WTC11 (cell line): ENCODE measurements around the gene GJD4. TPM values are rescaled to one million over a fixed set of nuclear protein-coding genes. Genes with fewer than 3 reads are reported as not detected.
A peak's percentile ranks its signal among the peaks of the same experiment; 100 is the strongest.

Experiments used
- ATAC-seq: fragments of 200-7000 bp; cut with Tn5 transposase; 2 replicates; pipeline ENCODE4 v1.10.0; 2021; ENCODE audit warnings: mild to moderate bottlenecking, moderate library complexity
- CTCF ChIA-PET: fragments of 300-600 bp; sonication (Branson Sonifier 250); formaldehyde crosslinking; loops from one replicate; lab custom pipeline; 2021; ENCODE audit warnings: antibody characterized with exemption; lab: Charles Lee
- POLR2A ChIA-PET: fragments of 350-600 bp; sonication (Branson Sonifier 250); formaldehyde crosslinking; loops from one replicate; lab custom pipeline; 2021; ENCODE audit warnings: antibody characterized with exemption; lab: Charles Lee
- DNase-seq: peaks from one replicate; pipeline ENCODE4 v3.0.0; 2021; ENCODE audit warnings: low spot score
- H3K27ac Mint-ChIP-seq: 2 replicates; pipeline ENCODE4 v1.8.0; 2021; ENCODE audit warnings: mixed read lengths
- H3K27me3 Mint-ChIP-seq: 2 replicates; pipeline ENCODE4 v1.8.0; 2021; ENCODE audit warnings: low read depth, mild to moderate bottlenecking, moderate library complexity, mixed read lengths
- H3K36me3 Mint-ChIP-seq: 2 replicates; pipeline ENCODE4 v1.8.0; 2021; ENCODE audit warnings: mixed read lengths
- H3K4me1 Mint-ChIP-seq: 2 replicates; pipeline ENCODE4 v1.8.0; 2022; ENCODE audit warnings: mixed read lengths
- H3K4me3 Mint-ChIP-seq: 2 replicates; pipeline ENCODE4 v1.8.0; 2021; ENCODE audit warnings: mild to moderate bottlenecking, moderate library complexity, mixed read lengths
- H3K9me3 Mint-ChIP-seq: 2 replicates; pipeline ENCODE4 v1.8.0; 2021; ENCODE audit warnings: mixed read lengths
- AR ChIP-seq: fragments of 250-450 bp; sonication (Bioruptor Pico); IDR thresholded peaks from 2 replicates; pipeline ENCODE4 v1.9.0; 2021; ENCODE audit warnings: mild to moderate bottlenecking
- ATF1 ChIP-seq: sonication (generic); formaldehyde crosslinking; IDR thresholded peaks from 2 replicates; pipeline ENCODE4 v1.8.1; 2023; ENCODE audit warnings: mild to moderate bottlenecking, moderate library complexity, missing genetic modification reagents
- CREB1 ChIP-seq: sonication (generic); formaldehyde crosslinking; IDR thresholded peaks from 2 replicates; pipeline ENCODE4 v1.8.0; 2023; ENCODE audit warnings: mild to moderate bottlenecking, missing genetic modification reagents
- E2F1 ChIP-seq: sonication (generic); formaldehyde crosslinking; IDR thresholded peaks from 2 replicates; pipeline ENCODE4 v1.8.0; 2022; ENCODE audit warnings: mild to moderate bottlenecking, missing genetic modification reagents
- E2F4 ChIP-seq: sonication (generic); formaldehyde crosslinking; IDR thresholded peaks from 2 replicates; pipeline ENCODE4 v1.8.1; 2022; ENCODE audit warnings: low read depth, mild to moderate bottlenecking, moderate library complexity, missing genetic modification reagents, borderline replicate concordance
- ERG ChIP-seq: fragments of 250-450 bp; sonication (Bioruptor Pico); IDR thresholded peaks from 2 replicates; pipeline ENCODE4 v1.8.0; 2021; ENCODE audit warnings: mild to moderate bottlenecking
- HMGA2 ChIP-seq: fragments of 250-450 bp; sonication (Bioruptor Pico); IDR thresholded peaks from 2 replicates; pipeline ENCODE4 v1.4.0; 2021; ENCODE audit warnings: mild to moderate bottlenecking, moderate library complexity
- IRF1 ChIP-seq: sonication (generic); formaldehyde crosslinking; IDR thresholded peaks from 2 replicates; pipeline ENCODE4 v1.8.0; 2023; ENCODE audit warnings: missing genetic modification reagents
- IRF2 ChIP-seq: sonication (generic); formaldehyde crosslinking; IDR thresholded peaks from 2 replicates; pipeline ENCODE4 v1.8.0; 2022; ENCODE audit warnings: low read depth, missing genetic modification reagents, borderline replicate concordance
- MYBL2 ChIP-seq: sonication (generic); formaldehyde crosslinking; IDR thresholded peaks from 2 replicates; pipeline ENCODE4 v1.8.1; 2023; ENCODE audit warnings: mild to moderate bottlenecking, moderate library complexity, missing genetic modification reagents
- NFYB ChIP-seq: sonication (generic); formaldehyde crosslinking; conservative IDR thresholded peaks from 2 replicates; pipeline ENCODE4 v1.8.0; 2022; ENCODE audit warnings: low read depth, missing genetic modification reagents
- PRDM15 ChIP-seq: sonication (generic); formaldehyde crosslinking; IDR thresholded peaks from 2 replicates; pipeline ENCODE4 v1.8.0; 2022; ENCODE audit warnings: missing genetic modification reagents
- SMAD4 ChIP-seq: sonication (generic); formaldehyde crosslinking; IDR thresholded peaks from 2 replicates; pipeline ENCODE4 v1.8.0; 2022; ENCODE audit warnings: mild to moderate bottlenecking, missing genetic modification reagents
- SP1 ChIP-seq: sonication (generic); formaldehyde crosslinking; conservative IDR thresholded peaks from 2 replicates; pipeline ENCODE4 v1.8.1; 2022; ENCODE audit warnings: missing genetic modification reagents
- STAT6 ChIP-seq: sonication (generic); formaldehyde crosslinking; conservative IDR thresholded peaks from 2 replicates; pipeline ENCODE4 v1.8.1; 2023; ENCODE audit warnings: mild to moderate bottlenecking, low read depth, missing genetic modification reagents, moderate library complexity
- TCF7 ChIP-seq: sonication (generic); formaldehyde crosslinking; IDR thresholded peaks from 2 replicates; pipeline ENCODE4 v1.8.0; 2022; ENCODE audit warnings: mild to moderate bottlenecking, low read depth, missing genetic modification reagents, moderate library complexity
- ZNF121 ChIP-seq: sonication (generic); formaldehyde crosslinking; IDR thresholded peaks from 2 replicates; pipeline ENCODE4 v1.8.0; 2023; ENCODE audit warnings: missing genetic modification reagents
- ZNF317 ChIP-seq: sonication (generic); formaldehyde crosslinking; IDR thresholded peaks from 2 replicates; pipeline ENCODE4 v1.8.1; 2023; ENCODE audit warnings: low read depth, mild to moderate bottlenecking, moderate library complexity, missing genetic modification reagents, borderline replicate concordance
- ZNF396 ChIP-seq: fragments of 250-450 bp; sonication (Bioruptor Pico); IDR thresholded peaks from 2 replicates; pipeline ENCODE4 v1.8.0; 2021; ENCODE audit warnings: mild to moderate bottlenecking, moderate library complexity, borderline replicate concordance
- ZNF423 ChIP-seq: fragments of 250-450 bp; sonication (Bioruptor Pico); IDR thresholded peaks from 2 replicates; pipeline ENCODE4 v2.1.2; 2022; ENCODE audit warnings: mild to moderate bottlenecking, moderate library complexity
- total RNA-seq: library from RNA; stranded (reverse); gene quantifications from 3 replicates; pipeline ENCODE4 v1.2.3, GENCODE V29; 2021

GJD4 gene
- total RNA-seq, 1 experiment from 2014 or later: not detected

GRCh38 chr10:35575640-35576039 is 29.5 kb upstream of the GJD4 start (continued):
- TF ChIP-seq IRF1 (no peak), ZNF396 (CRISPR knock-in tag) (no peak), SMAD4 (no peak), ATF1 (no peak), E2F4 (CRISPR knock-in tag) (no peak), ERG (CRISPR knock-in tag) (no peak), E2F1 (CRISPR knock-in tag) (no peak), AR (CRISPR knock-in tag) (no peak), ZNF317 (no peak)

GRCh38 chr10:35576730-35577129 is 28.4 kb upstream of the GJD4 start:
- peaks cover 4% of the 10 kb centered on the region; the same call in 1 of the 2 replicates for H3K27me3 Mint-ChIP-seq
- TF ChIP-seq ZNF121 (CRISPR knock-in tag): peak; percentile 42; the same call in 1 of the 2 replicates
- TF ChIP-seq SP1 (CRISPR knock-in tag): no peak
- CTCF ChIA-PET: no interaction called here
- no peak for DNase-seq
- POLR2A ChIA-PET: no interaction called here
- no peak overlapping the region for H3K4me3 Mint-ChIP-seq
- peaks cover 14% of the 10 kb centered on the region for H3K4me1 Mint-ChIP-seq
- H3K9me3 Mint-ChIP-seq: peaks cover 8% of the 10 kb centered on the region
- no peak overlapping the region for H3K27ac Mint-ChIP-seq
- peaks cover 3% of the 10 kb centered on the region for H3K36me3 Mint-ChIP-seq
- no peak for ATAC-seq

GRCh38 chr10:35577926-35578617 is 27.1 kb upstream of the GJD4 start:
- DNase-seq: no peak
- CTCF ChIA-PET: interaction anchor here (1.5 kb wide), 1 partner anchor 12 kb away, joined by 3 read pairs; no protein-coding TSS in a partner anchor
- H3K27ac Mint-ChIP-seq: no peak overlapping the region
- H3K4me1 Mint-ChIP-seq: peaks cover 14% of the 10 kb centered on the region
- POLR2A ChIA-PET: no interaction called here
- peaks cover 3% of the 10 kb centered on the region for H3K36me3 Mint-ChIP-seq
- H3K9me3 Mint-ChIP-seq: peaks cover 8% of the 10 kb centered on the region
- H3K4me3 Mint-ChIP-seq: no peak overlapping the region
- ATAC-seq: no peak
- peaks cover 4% of the 10 kb centered on the region; the same call in 1 of the 2 replicates for H3K27me3 Mint-ChIP-seq
- TF ChIP-seq IRF2 (CRISPR knock-in tag): no peak
- no peak for TF ChIP-seq HMGA2 (CRISPR knock-in tag)
- no peak for TF ChIP-seq NFYB
- no peak for TF ChIP-seq CREB1 (CRISPR knock-in tag)
- TF ChIP-seq STAT6 (CRISPR knock-in tag): no peak
- TF ChIP-seq PRDM15: no peak
- TF ChIP-seq ZNF423 (CRISPR knock-in tag): no peak
- TF ChIP-seq MYBL2: no peak
- TF ChIP-seq TCF7: no peak
